Measurements from ENCODE around the gene FOLR2. TPM values are rescaled to one million over a fixed set of nuclear protein-coding genes. Genes with fewer than 3 reads are reported as not detected.

Gene FOLR2
- polyA plus RNA-seq, 3 donors = 54.7 to 63.8 (median 62.6) TPM

GRCh38 chr11:72173291-72173690, 43.3 kb upstream of the FOLR2 start:
- H3K27ac ChIP-seq (ENCODE audit: low read depth in 1 of 2, low read length in 2 of 2) = no peak overlapping the region
- no peaks in the 10 kb centered on the region for H4K20me1 ChIP-seq (ENCODE audit: insufficient read depth, low read length)
- peaks cover 5 to 10% of the 10 kb centered on the region in 2 donors for H3K4me1 ChIP-seq (ENCODE audit: control insufficient read depth in 1 of 2, insufficient read depth in 2 of 2, low read length in 2 of 2)
- H3K36me3 ChIP-seq (replicated peaks in 1 of 2; ENCODE audit: control insufficient read depth in 1 of 2, insufficient read depth in 2 of 2, low read length in 2 of 2) = no peaks in the 10 kb centered on the region
- Mint-ChIP-seq H3K4me3 (no peak overlapping the region), H3K9me3 (peaks cover 0 to 4% (median 0%) of the 10 kb centered on the region in 7 donors), H3K36me3 (no peaks in the 10 kb centered on the region), H3K27me3 (ENCODE audit: low read depth in 3 of 3) (peaks cover 2 to 8% (median 6%) of the 10 kb centered on the region in 3 donors), H3K27ac (no peak overlapping the region), H3K4me1 (peaks cover 12% of the 10 kb centered on the region)
- H3K27me3 ChIP-seq (ENCODE audit: control insufficient read depth in 2 of 2, insufficient read depth in 2 of 2, low read length in 2 of 2) = no peaks in the 10 kb centered on the region
- intact Hi-C loops (cut with micrococcal nuclease) = no loop called here
- WGBS (ENCODE audit: insufficient coverage) = no CpG with 5 or more reads among the region's 3 CpGs
- H3K9ac ChIP-seq (ENCODE audit: insufficient read depth, low read length, poor library complexity, severe bottlenecking) = no peak overlapping the region
- no peak overlapping the region for H3K4me2 ChIP-seq (replicated peaks; ENCODE audit: extremely low read depth, low read length, poor library complexity, severe bottlenecking)
- DNase-seq = no peak
- no peak overlapping the region for H2AFZ ChIP-seq (ENCODE audit: insufficient read depth, low read depth, low read length, poor library complexity, severe bottlenecking)
- no peaks in the 10 kb centered on the region for H3K9me3 ChIP-seq (replicated peaks in 1 of 2; ENCODE audit: control insufficient read depth in 1 of 2, insufficient read depth in 1 of 2, low read length in 2 of 2)
- H3K79me2 ChIP-seq (ENCODE audit: insufficient read depth, low read length) = no peaks in the 10 kb centered on the region
- TF ChIP-seq, protein P1, sequence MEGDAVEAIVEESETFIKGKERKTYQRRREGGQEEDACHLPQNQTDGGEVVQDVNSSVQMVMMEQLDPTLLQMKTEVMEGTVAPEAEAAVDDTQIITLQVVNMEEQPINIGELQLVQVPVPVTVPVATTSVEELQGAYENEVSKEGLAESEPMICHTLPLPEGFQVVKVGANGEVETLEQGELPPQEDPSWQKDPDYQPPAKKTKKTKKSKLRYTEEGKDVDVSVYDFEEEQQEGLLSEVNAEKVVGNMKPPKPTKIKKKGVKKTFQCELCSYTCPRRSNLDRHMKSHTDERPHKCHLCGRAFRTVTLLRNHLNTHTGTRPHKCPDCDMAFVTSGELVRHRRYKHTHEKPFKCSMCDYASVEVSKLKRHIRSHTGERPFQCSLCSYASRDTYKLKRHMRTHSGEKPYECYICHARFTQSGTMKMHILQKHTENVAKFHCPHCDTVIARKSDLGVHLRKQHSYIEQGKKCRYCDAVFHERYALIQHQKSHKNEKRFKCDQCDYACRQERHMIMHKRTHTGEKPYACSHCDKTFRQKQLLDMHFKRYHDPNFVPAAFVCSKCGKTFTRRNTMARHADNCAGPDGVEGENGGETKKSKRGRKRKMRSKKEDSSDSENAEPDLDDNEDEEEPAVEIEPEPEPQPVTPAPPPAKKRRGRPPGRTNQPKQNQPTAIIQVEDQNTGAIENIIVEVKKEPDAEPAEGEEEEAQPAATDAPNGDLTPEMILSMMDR (IDR thresholded peaks at IDR 0.05) = no peak
- no peak overlapping the region for H3K4me3 ChIP-seq (replicated peaks in 1 of 3; ENCODE audit: low read depth in 2 of 3, low read length in 3 of 3)

GRCh38 chr11:72174302-72175070, 42.1 kb upstream of the FOLR2 start:
- no peaks in the 10 kb centered on the region for H3K36me3 Mint-ChIP-seq
- no peaks in the 10 kb centered on the region for H3K27me3 ChIP-seq (ENCODE audit: control insufficient read depth in 2 of 2, insufficient read depth in 2 of 2, low read length in 2 of 2)
- intact Hi-C loops (cut with micrococcal nuclease) = no loop called here
- WGBS (ENCODE audit: insufficient coverage) = 98% methylated on average over 7 of the region's 8 CpGs
- peaks cover 2 to 7% (median 3%) of the 10 kb centered on the region in 3 donors for H3K27me3 Mint-ChIP-seq (ENCODE audit: low read depth in 3 of 3)
- no peak for DNase-seq
- H3K9me3 ChIP-seq (replicated peaks in 1 of 2; ENCODE audit: control insufficient read depth in 1 of 2, insufficient read depth in 1 of 2, low read length in 2 of 2) = no peaks in the 10 kb centered on the region
- no peak overlapping the region for H2AFZ ChIP-seq (ENCODE audit: insufficient read depth, low read depth, low read length, poor library complexity, severe bottlenecking)
- TF ChIP-seq, protein P1 (IDR thresholded peaks at IDR 0.05) = no peak
- H3K4me2 ChIP-seq (replicated peaks; ENCODE audit: extremely low read depth, low read length, poor library complexity, severe bottlenecking) = no peak overlapping the region
- no peaks in the 10 kb centered on the region for H3K36me3 ChIP-seq (replicated peaks in 1 of 2; ENCODE audit: control insufficient read depth in 1 of 2, insufficient read depth in 2 of 2, low read length in 2 of 2)
- H3K4me1 Mint-ChIP-seq = peaks cover 12% of the 10 kb centered on the region
- H3K79me2 ChIP-seq (ENCODE audit: insufficient read depth, low read length) = no peaks in the 10 kb centered on the region
- H3K27ac Mint-ChIP-seq = peak overlapping the region in 1 of 7 donors; percentile 16
- no peaks in the 10 kb centered on the region for H4K20me1 ChIP-seq (ENCODE audit: insufficient read depth, low read length)
- peaks cover 0 to 2% (median 0%) of the 10 kb centered on the region in 7 donors for H3K9me3 Mint-ChIP-seq
- no peak overlapping the region for H3K4me3 Mint-ChIP-seq
- H3K4me3 ChIP-seq (replicated peaks in 1 of 3; ENCODE audit: low read depth in 2 of 3, low read length in 3 of 3) = no peak overlapping the region
- peaks cover 5 to 10% of the 10 kb centered on the region in 2 donors for H3K4me1 ChIP-seq (ENCODE audit: control insufficient read depth in 1 of 2, insufficient read depth in 2 of 2, low read length in 2 of 2)
- no peak overlapping the region for H3K27ac ChIP-seq (ENCODE audit: low read depth in 1 of 2, low read length in 2 of 2)
- H3K9ac ChIP-seq (ENCODE audit: insufficient read depth, low read length, poor library complexity, severe bottlenecking) = no peak overlapping the region

Measured in CD14-positive monocyte (primary cell).